ENCODE results near the gene TMEM200B. TPM values are rescaled to one million over a fixed set of nuclear protein-coding genes. Genes with fewer than 3 reads are reported as not detected.
"Not testable (repeated sequence)": the region's sequence is repeated elsewhere in the genome, so short reads cannot be mapped to it uniquely, and the experiment has no call there.

Gene TMEM200B
- total and polyA plus RNA-seq, 2 donors (not counting 1 experiment from before 2014, with no cell fraction given): 17.7 to 20.8 TPM

GRCh38 chr1:29094954-29095353 lies 28.7 kb downstream of the TMEM200B start:
- Histone ChIP-seq H2AFZ (ENCODE audit: low read length) (no peak overlapping the region), H3K36me3 (ENCODE audit: control insufficient read depth, insufficient read depth, low read length) (no peaks in the 10 kb centered on the region), H3K27me3 (ENCODE audit: control insufficient read depth, insufficient read depth, low read length) (no peaks in the 10 kb centered on the region), H3K4me1 (ENCODE audit: control insufficient read depth, extremely low read depth, insufficient read depth, low read length) (no peaks in the 10 kb centered on the region), H3K4me3 (replicated peaks in 1 of 4; ENCODE audit: control extremely low read depth in 1 of 4, insufficient read depth in 1 of 4, low read depth in 3 of 4, low read length in 4 of 4) (no peak overlapping the region), H3K79me2 (ENCODE audit: control insufficient read depth, insufficient read depth, low read length) (no peaks in the 10 kb centered on the region), H3K27ac (ENCODE audit: insufficient read depth, low read length) (no peak overlapping the region), H3K9ac (ENCODE audit: insufficient read depth, low read length) (no peak overlapping the region), H3K4me2 (ENCODE audit: extremely low read depth, insufficient read depth, low read length) (no peak overlapping the region), H4K20me1 (ENCODE audit: control insufficient read depth, extremely low read depth, insufficient read depth, low read length) (no peaks in the 10 kb centered on the region), H3K9me3 (ENCODE audit: control insufficient read depth, insufficient read depth, low read depth, low read length) (no peaks in the 10 kb centered on the region)
- DNase-seq (ENCODE audit: low read depth in 2 of 2): no peak
- TF ChIP-seq CTCF (conservative IDR thresholded peaks at IDR 0.05 in 1 of 2, IDR thresholded peaks at IDR 0.05 in 1 of 2; ENCODE audit: low read depth in 1 of 2, low read length in 2 of 2) (no peak), EZH2 (IDR thresholded peaks at IDR 0.05; ENCODE audit: low read length, missing control alignments) (no peak)

- TF ChIP-seq CTCF (conservative IDR thresholded peaks at IDR 0.05 in 1 of 2, IDR thresholded peaks at IDR 0.05 in 1 of 2; ENCODE audit: low read depth in 1 of 2, low read length in 2 of 2): no peak
- no peak for TF ChIP-seq EZH2 (IDR thresholded peaks at IDR 0.05; ENCODE audit: low read length, missing control alignments)
- H3K36me3 ChIP-seq (ENCODE audit: control insufficient read depth, insufficient read depth, low read length): no peaks in the 10 kb centered on the region
Measured at GRCh38 chr1:29094433-29094832, 29.3 kb downstream of the TMEM200B start.

GRCh38 chr1:29092704-29093103 lies 31.0 kb downstream of the TMEM200B start:
- H3K79me2 ChIP-seq (ENCODE audit: control insufficient read depth, insufficient read depth, low read length); H3K36me3 ChIP-seq (ENCODE audit: control insufficient read depth, insufficient read depth, low read length); DNase-seq (ENCODE audit: low read depth in 2 of 2); H3K27ac ChIP-seq (ENCODE audit: insufficient read depth, low read length); H3K4me1 ChIP-seq (ENCODE audit: control insufficient read depth, extremely low read depth, insufficient read depth, low read length); H4K20me1 ChIP-seq (ENCODE audit: control insufficient read depth, extremely low read depth, insufficient read depth, low read length); H3K4me3 ChIP-seq (replicated peaks in 1 of 4; ENCODE audit: control extremely low read depth in 1 of 4, insufficient read depth in 1 of 4, low read depth in 3 of 4, low read length in 4 of 4); H3K9me3 ChIP-seq (ENCODE audit: control insufficient read depth, insufficient read depth, low read depth, low read length); H3K9ac ChIP-seq (ENCODE audit: insufficient read depth, low read length); H3K27me3 ChIP-seq (ENCODE audit: control insufficient read depth, insufficient read depth, low read length); H3K4me2 ChIP-seq (ENCODE audit: extremely low read depth, insufficient read depth, low read length); H2AFZ ChIP-seq (ENCODE audit: low read length): not testable (repeated sequence)

More at GRCh38 chr1:29094433-29094832, 29.3 kb downstream of the TMEM200B start:
- H3K27ac ChIP-seq (ENCODE audit: insufficient read depth, low read length): no peak overlapping the region
- no peaks in the 10 kb centered on the region for H4K20me1 ChIP-seq (ENCODE audit: control insufficient read depth, extremely low read depth, insufficient read depth, low read length)
- no peaks in the 10 kb centered on the region for H3K4me1 ChIP-seq (ENCODE audit: control insufficient read depth, extremely low read depth, insufficient read depth, low read length)
- no peak overlapping the region for H3K9ac ChIP-seq (ENCODE audit: insufficient read depth, low read length)
- no peak overlapping the region for H3K4me2 ChIP-seq (ENCODE audit: extremely low read depth, insufficient read depth, low read length)
- no peaks in the 10 kb centered on the region for H3K27me3 ChIP-seq (ENCODE audit: control insufficient read depth, insufficient read depth, low read length)
- no peaks in the 10 kb centered on the region for H3K9me3 ChIP-seq (ENCODE audit: control insufficient read depth, insufficient read depth, low read depth, low read length)
- H2AFZ ChIP-seq (ENCODE audit: low read length): no peak overlapping the region
- H3K79me2 ChIP-seq (ENCODE audit: control insufficient read depth, insufficient read depth, low read length): no peaks in the 10 kb centered on the region
- no peak overlapping the region for H3K4me3 ChIP-seq (replicated peaks in 1 of 4; ENCODE audit: control extremely low read depth in 1 of 4, insufficient read depth in 1 of 4, low read depth in 3 of 4, low read length in 4 of 4)
- no peak for DNase-seq (ENCODE audit: low read depth in 2 of 2)

Data from fibroblast of lung (primary cell).